NCI-H510A treated with DMSO at 0.1 percent for 48 hours (cell line): Measurements from ENCODE around the gene METTL24.
"Not testable (repeated sequence)": the region's sequence is repeated elsewhere in the genome, so short reads cannot be mapped to it uniquely, and the experiment has no call there.

Experiments used
- DNase-seq: peaks from one replicate; lab custom pipeline; 2025; lab: John Stamatoyannopoulos, UW

METTL24 gene

DNA sequence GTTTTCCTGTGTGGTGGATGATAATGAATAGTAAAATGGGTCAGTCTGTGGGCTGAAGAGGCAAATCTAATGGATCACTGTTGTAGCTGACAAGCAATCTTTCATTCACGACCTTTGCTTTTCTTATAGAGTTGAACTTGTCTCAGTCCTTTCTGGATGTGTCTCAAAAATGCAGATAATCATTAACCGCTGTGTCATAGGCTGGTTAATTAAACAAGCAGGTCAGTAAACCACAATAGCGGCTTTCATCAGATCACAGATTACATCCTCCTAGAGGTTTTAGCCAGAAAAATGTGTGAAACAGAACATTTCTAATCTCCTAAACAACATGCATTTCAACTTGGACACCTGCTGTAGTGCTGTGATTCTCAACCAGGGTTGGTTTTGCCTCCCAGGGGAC is 2.5 kb upstream of the METTL24 start:
- no peak for DNase-seq

DNA sequence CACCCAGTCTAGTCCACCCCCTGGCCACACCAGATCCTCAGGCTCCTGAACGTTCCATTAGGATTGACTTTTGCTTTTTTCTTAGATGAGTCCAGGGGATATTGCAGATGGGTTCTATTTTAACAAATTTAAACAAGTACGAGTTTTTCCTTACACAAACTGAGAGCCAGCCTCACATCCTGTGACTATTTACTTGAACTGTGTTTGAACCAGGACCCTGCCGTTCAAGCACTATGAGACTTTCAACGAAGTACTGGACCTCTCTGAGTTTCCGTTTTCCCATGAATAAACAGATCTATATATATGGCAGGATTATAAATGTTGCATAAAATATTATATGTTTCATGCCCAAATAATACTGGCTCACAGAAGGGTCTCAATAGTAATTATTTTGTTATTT is 1.4 kb upstream of the METTL24 start:
- no peak for DNase-seq

DNA sequence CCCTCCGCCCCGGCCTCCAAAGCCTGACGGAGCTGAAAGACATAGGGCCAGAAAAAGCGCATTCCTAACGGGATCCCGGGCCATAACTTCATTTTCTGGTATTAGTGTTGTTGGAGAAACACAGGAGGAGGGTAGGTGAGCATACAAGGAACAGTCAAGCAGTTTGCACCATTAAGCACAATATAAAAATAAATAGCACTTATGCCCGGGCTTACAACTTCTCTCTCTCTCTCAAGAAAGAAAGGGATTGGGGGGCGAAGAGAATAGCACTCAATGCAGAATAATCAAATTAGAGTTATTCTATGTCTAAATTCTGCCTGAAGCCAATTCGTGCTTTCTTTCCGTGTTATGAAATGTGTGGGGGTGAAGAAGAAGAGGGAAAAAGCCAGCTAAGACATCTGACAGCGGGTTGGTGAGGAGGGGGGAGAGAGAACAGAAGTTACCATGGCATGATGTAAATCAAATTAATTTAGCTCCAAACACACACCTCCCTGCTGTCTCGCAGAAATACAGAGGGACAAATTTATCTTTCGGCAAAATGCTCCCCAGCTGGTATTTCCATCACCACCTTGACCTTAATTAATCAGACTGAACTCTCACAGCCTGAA is 508 bp upstream of the METTL24 start:
- DNase-seq = no peak

DNA sequence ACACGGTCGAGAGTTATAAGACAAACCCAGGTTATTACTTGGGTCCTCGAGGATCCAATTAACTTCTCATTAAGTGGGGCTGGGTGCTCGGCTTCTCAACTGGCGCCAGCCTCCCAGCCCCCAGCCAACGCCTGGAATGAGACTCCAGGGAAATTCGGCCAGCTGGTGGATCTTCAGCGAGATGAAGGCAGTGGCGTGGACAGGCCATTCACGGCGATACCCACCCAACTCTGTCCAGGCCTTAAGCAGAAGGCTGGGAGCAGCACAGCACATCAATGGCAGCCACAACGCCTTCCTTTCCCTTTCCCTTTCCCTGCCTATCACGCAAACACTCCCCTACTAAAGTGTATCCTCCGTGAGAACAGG is 868 bp downstream of the METTL24 start:
- DNase-seq = no peak

DNA sequence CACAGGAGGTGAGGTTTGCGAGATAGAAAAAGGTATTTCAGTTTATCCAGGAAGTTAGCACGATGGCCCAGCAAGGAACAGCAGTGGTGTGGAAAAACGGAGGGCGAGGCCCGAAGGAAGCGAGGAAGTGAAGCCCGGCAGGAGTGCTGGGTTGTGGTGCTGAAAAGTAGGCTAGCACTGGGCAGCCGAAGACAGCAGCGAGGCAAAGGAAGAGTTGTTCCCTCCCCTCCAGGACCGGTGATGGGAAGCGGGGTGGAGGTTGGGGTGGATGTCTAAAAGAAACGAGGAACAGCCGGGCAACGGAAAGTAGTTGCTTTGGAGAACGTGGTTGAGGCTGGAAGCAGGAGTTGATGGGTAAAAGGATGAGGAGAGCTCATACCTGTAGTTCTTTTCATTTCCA is 1.4 kb downstream of the METTL24 start:
- no peak for DNase-seq

DNA sequence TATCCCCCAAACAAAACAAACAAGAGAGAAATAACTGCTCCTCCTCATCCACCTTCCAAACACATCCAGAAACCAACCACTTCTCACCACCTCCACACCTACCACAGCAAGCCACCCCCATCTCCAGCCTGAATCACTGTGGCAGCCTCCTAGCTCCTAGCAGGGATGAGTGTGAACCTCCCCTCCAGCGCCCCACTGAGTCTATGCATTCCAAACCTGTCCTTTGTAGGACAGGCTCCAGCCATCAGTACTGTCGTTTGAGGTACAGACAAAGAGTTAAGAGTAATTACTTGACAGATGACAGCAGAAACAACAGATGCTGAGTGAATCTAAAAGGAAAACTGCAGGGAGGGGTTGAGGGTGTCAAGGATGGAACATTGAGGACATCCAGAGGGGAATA is 2.4 kb downstream of the METTL24 start:
- no peak for DNase-seq

DNA sequence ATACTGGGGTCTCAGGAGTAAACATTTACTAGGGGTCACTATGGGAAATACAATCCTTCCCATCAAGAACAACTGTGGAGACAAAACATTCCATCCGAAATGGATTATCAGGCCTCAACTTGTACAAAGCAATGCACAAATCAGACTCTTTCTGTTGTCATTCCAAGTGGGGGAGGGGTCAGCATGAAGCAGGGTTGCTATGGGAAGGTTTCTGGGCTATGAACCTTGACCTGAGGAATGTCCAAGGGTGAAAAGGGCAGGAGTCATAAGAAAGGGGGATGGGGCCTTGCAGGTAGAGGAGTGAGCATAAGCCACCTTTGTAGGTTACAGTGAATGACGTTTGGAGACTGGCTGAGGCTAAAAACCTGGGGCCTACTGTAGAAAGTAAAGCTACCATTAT is 3.1 kb downstream of the METTL24 start:
- DNase-seq = no peak

DNA sequence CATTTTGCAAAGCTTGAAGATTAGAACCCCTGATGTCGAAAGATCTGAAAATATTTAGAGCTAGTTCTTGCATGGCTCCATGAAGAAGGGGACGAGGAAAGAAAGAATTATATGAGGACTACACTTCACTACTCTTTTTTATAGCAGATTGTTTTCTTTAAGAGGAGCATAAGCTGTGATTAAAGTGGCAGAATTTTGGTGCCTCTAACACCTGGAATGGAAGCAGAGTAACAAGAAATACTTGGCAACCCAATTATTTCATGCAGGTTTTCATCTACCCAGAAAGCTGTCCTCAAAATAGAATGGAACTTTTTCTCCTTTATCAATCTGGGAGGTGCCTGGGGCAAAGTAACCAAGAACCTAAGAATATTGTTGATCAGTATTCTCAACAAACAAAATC is 4.0 kb downstream of the METTL24 start:
- DNase-seq = no peak

DNA sequence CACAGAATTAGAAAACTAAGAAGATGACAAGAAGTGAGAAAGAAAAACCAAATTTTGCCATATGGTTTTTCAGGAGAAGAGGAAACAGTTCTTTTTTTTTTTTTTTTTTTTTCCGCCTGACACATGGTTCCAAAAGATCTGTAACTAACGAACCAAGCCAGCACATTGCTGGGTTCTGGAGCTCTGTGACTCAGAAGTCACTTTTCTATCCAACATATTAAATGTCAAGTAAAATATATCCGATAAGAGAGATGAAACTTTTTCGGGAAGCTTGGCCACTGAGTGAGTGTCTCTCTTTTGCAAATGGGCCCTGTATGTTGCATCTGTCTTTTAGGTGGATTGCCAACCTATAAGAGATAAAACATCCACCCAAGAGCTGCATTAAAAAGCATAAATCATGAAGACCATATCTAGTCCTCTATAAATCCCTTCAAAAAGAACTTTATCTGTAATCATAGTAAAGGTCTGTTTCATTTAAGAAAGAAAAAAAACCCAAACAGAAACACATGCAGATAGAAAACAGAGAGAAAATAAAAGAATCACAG is 4.6 kb downstream of the METTL24 start:
- DNase-seq = no peak

DNA sequence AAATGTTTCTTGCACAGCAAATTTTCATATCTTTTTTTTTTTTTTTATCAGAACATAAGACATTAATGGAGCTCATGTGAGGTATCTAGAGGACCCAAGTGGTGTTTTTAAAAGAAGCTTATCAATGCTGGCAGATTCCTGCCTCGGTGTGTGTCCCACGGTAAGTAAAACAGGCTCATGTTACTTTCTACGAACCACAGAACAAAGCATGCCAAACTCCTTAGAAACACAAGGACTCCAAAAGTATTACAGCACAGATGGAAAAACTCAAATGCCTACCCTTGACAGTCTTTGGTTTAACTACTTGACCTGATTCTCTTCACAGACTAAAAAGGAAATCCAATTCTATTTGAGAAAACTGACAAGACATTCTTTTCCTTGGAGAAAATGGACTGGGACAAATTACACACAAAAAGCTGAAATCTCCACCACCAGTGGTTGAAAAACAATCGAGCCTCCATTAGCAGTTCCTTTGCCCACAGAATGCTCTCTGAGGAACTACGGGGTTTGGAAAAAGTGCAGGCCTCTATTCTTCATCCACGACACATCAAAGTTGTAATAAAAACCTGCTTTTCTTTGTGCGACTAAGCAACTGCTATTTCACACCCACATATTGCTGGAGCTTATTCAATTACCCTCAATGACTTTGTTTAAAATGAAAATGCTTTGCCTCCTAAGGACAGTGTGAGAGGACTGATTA is 5.4 kb downstream of the METTL24 start:
- no peak for DNase-seq

DNA sequence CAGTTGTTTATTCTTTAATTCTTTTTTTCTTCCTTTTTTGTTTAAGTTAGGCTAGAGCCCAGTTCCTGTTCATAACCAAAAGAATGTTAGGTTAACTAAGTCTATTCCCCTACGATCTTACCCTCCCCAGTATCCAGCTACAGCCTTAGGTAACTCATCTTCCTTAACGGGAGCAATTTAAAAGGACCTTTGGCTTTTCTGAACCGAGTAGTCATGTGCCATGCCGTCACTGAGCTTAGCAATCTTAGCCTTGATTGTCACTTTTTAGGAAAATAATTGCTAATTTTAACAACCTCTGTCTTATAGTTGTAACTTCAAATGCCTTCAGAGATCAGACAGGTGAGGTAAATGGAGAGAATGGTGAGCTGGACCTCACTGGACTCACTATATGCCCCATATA is 6.2 kb downstream of the METTL24 start:
- DNase-seq = no peak

DNA sequence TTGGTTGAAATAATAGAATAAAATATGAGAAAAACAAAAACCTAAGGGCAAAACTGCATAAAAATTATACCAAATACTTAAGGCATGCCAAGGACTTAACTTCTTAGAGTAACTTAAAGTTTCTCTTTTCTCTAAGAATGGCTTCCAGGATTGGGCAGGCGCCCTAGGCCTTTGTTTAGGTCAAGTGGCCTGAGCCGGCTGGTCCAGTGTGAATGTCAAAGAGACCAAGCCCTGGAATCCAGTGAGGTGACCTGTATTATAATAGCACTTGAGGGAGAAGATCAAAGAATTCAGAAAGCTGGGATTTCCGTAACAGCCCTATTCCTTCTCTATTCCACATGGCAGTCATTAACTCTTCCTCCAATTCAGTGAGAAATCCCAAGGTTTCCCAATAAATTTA is 6.6 kb downstream of the METTL24 start:
- DNase-seq = no peak

DNA sequence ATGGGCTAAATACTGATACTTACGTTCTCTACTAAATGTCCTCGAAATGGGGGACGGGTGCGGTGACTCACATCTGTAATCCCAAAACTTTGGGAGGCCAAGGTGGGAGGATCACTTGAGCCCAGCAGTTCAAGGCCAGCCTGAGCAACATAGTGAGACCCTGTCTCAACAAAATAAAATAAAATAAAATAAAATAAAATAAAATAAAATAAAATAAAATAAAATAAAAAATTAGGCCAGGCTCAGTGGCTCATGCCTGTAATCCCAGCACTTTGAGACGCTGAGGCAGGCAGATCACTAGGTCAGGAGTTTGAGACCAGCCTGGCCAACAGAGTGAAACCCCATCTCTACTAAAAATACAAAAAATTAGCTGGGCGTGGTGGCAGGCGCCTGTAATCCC is 7.6 kb downstream of the METTL24 start:
- DNase-seq = not testable (repeated sequence)

DNA sequence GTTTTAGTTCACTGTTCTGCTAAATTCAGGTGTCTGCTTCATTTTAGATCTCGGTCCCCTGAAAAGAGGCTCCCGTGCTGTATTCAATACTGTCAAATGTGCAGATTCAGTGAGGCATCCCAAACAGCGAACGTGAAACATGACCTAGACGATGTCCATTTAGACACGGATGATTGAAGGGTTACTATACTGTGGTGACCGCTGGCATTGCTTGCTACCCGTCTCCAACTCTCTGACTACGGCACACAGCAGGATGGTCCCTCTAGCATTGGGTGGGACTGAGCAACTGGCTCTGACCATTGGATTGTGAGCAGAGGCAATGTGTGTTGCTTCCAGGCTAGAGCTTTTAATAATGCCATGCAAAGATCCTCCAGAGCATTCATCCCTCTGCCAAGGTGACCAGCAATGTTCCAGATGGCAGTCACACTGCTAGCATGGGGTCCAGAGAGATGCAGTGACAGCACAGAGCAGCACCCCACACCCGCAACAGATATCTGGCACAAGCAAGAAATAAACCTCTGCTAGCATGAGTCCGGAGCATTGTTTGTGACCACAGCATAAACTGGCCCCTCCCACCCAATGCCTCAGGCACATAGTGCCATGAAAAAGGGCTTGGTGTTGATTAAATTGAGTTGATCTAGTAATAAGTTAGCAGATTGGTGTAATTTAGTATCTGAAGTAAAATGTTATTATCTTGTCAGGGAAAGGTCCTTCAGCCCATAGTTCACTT is 9.0 kb downstream of the METTL24 start:
- no peak for DNase-seq

DNA sequence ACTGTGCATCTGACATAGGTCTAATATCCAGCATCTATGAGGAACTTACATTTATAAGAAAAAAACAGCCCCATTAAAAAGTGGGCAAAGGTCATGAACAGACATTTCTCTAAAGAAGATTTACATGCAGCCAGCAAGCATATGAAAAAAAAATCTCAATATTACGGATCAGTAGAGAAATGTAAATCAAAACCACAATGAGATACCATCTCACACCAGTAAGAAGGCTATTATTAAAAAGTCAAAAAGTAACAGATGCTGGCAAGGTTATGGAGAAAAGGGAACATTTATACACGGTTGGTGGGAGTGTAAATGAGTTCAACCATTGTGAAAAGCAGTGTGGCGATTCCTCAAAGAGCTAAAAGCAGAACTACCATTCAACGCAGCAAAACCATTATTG is 13.1 kb downstream of the METTL24 start:
- no peak for DNase-seq

DNA sequence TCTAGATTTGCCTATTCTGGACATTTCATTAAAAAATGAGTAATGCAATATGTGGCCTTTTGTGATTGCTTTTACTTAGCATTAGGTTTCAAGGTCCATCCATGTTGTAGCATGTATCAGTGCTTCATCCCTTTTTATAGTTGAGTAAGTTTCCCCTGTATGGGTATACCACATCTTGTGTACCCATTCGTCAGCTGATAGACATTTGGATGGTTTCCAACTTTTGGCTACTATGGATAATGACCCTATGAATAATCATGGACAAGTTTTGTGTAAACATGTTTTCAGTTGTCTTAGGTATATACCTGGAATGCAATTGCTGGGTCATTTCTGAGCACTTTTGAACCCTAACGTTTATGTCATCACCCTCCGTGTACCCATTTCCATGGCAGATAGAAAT is 15.4 kb downstream of the METTL24 start:
- DNase-seq = no peak

DNA sequence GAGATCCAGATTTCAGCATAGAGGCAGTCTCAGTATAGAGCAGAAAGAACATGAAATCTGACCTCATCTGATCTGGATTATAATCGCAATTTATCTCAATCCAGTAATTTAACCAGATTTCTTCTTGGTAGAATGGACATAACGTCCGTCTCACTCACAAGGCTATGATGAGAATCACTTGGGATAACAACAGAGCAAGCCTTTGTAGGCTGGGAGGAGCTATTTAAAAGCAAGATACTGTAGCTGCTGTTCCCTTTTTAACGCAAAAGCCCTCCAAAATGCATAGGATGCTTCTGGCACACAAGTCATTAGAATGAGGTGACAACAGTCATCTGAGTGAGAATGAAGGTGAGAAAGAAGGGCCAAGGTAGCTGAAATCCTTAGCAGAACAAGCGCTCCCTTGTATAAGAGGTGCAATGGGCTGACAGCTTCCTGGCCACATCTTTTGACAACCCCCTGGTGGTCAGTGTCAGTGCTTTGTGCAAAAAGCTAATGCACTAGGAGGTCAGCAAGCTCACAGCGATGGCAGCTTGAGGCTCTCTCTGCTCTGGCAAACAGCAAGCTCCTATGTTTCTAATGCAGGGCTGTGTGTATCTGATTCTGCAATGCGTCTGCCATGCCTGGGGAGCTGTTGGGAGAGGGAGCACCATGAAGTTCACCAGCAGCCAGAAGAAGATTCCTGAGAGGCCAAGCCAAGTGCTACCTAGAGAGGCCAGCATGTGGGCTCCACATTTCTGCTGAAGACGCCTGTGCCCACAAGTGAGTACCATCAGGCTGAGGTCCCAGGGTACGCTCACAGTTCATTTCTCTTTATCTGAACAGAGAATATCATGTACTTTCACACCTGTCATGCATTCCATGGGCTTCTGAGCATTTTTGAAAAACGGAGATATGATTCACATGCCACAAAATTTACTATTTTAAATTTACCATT is 16.2 kb downstream of the METTL24 start:
- DNase-seq = no peak

DNA sequence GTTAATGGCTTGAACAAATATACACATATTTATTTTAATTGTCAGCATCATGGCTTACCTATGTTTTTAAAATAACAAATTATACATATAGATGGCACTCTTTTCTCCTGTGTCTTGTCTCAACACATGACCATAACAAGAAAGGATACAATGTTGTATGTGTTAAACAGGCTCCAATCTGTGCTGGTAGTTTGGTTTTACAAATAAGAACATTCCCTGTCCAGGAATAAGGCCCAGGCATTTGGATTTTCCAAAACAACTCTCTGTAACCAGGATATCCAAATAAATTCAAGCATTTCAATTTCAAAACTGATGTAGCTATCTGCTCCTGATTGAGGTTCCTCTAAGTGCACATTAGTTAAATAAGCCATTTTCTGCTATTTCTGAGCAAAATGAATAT is 17.1 kb downstream of the METTL24 start:
- DNase-seq = no peak

DNA sequence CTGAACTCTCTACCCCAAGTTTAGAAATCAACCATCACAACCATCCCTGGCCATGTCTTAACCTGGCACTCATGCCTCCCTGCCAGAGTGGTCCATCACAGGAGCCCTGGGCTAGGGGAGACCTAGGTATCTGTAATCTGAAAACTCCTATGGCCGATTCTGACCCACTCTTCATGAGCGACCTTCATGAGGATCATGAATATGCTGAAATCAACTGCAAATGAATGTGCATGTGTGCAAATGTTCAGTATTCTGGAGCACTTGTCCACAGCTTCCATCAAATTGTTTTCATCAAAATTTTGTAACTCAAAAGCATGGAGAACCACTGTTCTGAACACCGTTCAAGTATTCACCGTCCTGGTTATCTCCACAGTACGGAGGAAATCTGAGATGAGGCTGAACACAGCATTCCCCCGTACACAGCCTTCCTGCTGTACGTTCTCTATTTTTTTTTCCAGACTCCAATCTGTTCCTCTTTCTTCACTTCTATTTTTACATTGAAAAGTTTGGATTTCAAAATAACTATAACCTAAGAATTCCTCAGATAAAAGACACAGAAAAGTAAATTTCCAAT is 17.7 kb downstream of the METTL24 start:
- DNase-seq = no peak

DNA sequence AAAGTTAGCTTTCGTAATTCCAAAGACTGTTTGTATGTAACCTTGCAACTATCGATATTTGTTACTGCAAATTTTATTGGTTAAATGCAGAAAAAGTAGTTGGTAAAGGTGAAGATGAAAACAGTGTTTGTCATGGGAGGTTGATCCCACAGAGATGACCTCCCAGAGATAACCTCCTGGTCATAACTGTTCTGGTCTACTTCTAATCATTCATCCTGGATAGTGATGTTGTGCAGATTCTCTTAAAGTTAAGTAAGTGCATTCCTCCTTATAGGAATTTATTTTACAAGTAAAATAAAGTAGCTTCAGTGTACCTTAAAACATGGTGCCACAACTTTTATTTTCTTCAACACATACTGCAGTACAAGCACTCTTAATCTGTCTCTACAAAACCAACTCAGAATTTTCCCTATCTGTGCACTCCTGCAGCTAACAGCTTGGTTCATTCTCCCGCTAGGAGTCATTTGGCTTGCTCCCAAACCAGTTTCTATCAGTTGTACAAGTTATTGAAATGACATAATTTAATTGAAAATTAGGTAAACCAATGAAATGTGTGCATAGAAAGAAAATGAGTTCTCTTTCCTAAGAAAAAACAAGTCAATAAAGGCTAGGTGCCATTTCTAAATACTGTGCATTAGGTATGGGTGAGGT is 19.2 kb downstream of the METTL24 start:
- DNase-seq = no peak

DNA sequence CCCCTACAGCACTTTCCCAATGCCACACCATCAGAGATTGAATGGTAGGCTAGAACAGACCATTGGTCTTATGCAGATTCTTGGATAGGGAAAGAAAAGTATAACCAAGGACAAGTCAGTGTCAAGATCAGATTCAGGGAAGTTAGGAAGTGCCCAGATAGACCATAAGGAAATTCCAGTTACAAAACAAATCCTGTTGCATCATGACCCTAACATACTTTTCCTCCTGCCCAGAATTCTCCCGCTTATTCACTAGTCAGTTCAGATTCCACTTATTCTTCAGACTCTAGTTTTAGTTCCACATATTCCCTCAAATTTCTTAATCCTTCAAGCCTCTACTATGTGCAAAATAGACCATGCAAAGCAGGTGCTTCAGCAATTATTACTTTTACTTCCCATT is 20.7 kb downstream of the METTL24 start:
- DNase-seq = no peak
